ENCODE measurements around the gene COL6A3. TPM values are rescaled to one million over a fixed set of nuclear protein-coding genes. Genes with fewer than 3 reads are reported as not detected.

Gene COL6A3
- total and polyA plus RNA-seq, 2 donors (not counting 1 experiment from before 2014, with no cell fraction given): 0.01 to 0.10 TPM

DNA sequence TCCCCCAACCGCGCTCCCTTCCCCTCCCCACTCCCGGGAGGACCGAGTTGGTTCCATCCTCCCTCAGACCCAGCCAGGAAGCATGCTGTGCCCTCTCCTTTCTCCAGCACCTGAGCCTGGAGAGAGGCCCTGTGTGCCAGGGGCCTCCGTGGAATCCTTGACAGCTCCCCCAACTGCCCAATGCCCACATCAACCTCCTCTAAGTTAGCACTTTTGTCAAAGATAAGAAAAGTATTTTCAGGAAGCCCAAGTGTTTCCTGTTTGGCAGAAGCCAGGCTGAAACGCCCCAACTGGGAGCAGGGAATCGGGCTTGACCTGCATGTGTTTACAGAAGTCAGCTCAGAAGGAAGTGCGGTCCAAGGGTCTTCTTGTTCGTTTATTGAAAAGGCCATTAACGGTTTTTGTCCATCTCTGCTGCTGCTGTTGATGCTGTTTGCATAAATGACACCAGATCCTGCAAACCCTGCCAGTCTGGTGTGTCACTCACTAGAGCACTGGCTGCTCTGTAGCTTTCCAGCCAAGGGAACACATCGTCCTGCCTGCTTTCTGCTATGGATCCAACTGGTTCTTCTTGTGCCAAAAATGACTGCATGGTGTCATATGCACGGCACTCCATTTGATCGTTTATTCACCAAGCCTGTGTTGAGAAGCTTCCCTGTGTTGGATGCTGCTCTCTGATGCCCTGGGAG lies 35.4 kb upstream of the COL6A3 start:
- DNase-seq: no peak
- intact Hi-C loops (cut with micrococcal nuclease): no loop called here
- H3K4me3 ChIP-seq (ENCODE audit: control extremely low read depth in 1 of 5, extremely low read depth in 1 of 5, insufficient read depth in 1 of 5, low read depth in 2 of 5, low read length in 4 of 5): no peak overlapping the region
- no peaks in the 10 kb centered on the region for H3K4me1 Mint-ChIP-seq
- no peak overlapping the region for H3K4me3 Mint-ChIP-seq
- no peaks in the 10 kb centered on the region for H3K9me3 Mint-ChIP-seq (ENCODE audit: insufficient read depth)
- H3K79me2 ChIP-seq (ENCODE audit: control insufficient read depth, insufficient read depth, low read length): no peaks in the 10 kb centered on the region
- no peaks in the 10 kb centered on the region for H4K20me1 ChIP-seq (ENCODE audit: control insufficient read depth, insufficient read depth, low read length, poor library complexity, severe bottlenecking)
- no peak overlapping the region for H3K9ac ChIP-seq (ENCODE audit: low read length)
- H3K36me3 ChIP-seq (replicated peaks in 1 of 2; ENCODE audit: control extremely low read depth in 1 of 2, control insufficient read depth in 1 of 2, extremely low read depth in 1 of 2, insufficient read depth in 2 of 2, low read length in 1 of 2): no peaks in the 10 kb centered on the region
- ATAC-seq (ENCODE audit: low read depth): no peak
- no peak overlapping the region for H3K4me2 ChIP-seq (replicated peaks; ENCODE audit: low read depth, low read length, poor library complexity, severe bottlenecking)
- H3K27ac ChIP-seq (ENCODE audit: low read length in 2 of 2): no peak overlapping the region
- no peak overlapping the region for H2AFZ ChIP-seq (ENCODE audit: insufficient read depth, low read depth, low read length, poor library complexity, severe bottlenecking)
- peaks cover 13% of the 10 kb centered on the region for H3K27me3 Mint-ChIP-seq
- ChIA-PET POLR2A (no interaction called here), CTCF (no interaction called here)
- WGBS (ENCODE audit: insufficient coverage): 20% methylated on average over 13 of the region's 13 CpGs
- no peak for TF ChIP-seq EZH2 (IDR thresholded peaks at IDR 0.05; ENCODE audit: borderline replicate concordance, insufficient read depth, low read depth, low read length, poor library complexity, severe bottlenecking)
- TF ChIP-seq CTCF (IDR thresholded peaks at IDR 0.05): no peak
- H3K27me3 ChIP-seq (replicated peaks in 1 of 4; ENCODE audit: control extremely low read depth in 1 of 4, control insufficient read depth in 3 of 4, insufficient read depth in 4 of 4, low read length in 3 of 4): no peaks in the 10 kb centered on the region
- no peaks in the 10 kb centered on the region for H3K9me3 ChIP-seq (ENCODE audit: control extremely low read depth in 1 of 3, control insufficient read depth in 2 of 3, insufficient read depth in 1 of 3, low read length in 2 of 3)
- H3K27ac Mint-ChIP-seq: no peak overlapping the region
- no peaks in the 10 kb centered on the region for H3K4me1 ChIP-seq (ENCODE audit: control insufficient read depth in 2 of 2, insufficient read depth in 2 of 2, low read length in 2 of 2)

DNA sequence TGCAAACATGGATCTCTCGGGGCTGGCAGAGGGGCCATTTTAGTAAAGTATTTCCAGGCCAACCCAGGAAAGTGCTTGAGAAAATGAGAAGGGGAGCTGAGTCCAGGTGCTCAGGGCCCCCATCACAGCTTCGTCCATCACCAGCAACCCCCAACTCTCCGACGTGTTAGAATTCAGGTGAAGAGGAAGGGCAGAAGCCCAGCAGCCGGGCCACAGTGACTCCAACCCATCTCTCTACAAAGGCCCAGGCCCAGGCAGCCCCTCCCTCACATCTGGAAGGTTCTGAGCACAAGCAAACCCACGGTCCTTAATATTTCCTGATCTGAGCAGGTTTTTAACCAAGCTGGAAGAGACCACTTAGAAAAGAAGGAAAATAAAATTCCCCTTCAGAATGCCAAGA lies 34.7 kb upstream of the COL6A3 start:
- POLR2A ChIA-PET: no interaction called here
- no peak overlapping the region for H3K4me3 Mint-ChIP-seq
- Histone ChIP-seq H3K27me3 (replicated peaks in 1 of 4; ENCODE audit: control extremely low read depth in 1 of 4, control insufficient read depth in 3 of 4, insufficient read depth in 4 of 4, low read length in 3 of 4) (no peaks in the 10 kb centered on the region), H3K4me2 (replicated peaks; ENCODE audit: low read depth, low read length, poor library complexity, severe bottlenecking) (no peak overlapping the region), H3K4me1 (ENCODE audit: control insufficient read depth in 2 of 2, insufficient read depth in 2 of 2, low read length in 2 of 2) (no peaks in the 10 kb centered on the region), H2AFZ (ENCODE audit: insufficient read depth, low read depth, low read length, poor library complexity, severe bottlenecking) (no peak overlapping the region), H3K27ac (ENCODE audit: low read length in 2 of 2) (no peak overlapping the region), H4K20me1 (ENCODE audit: control insufficient read depth, insufficient read depth, low read length, poor library complexity, severe bottlenecking) (no peaks in the 10 kb centered on the region), H3K79me2 (ENCODE audit: control insufficient read depth, insufficient read depth, low read length) (no peaks in the 10 kb centered on the region), H3K4me3 (ENCODE audit: control extremely low read depth in 1 of 5, extremely low read depth in 1 of 5, insufficient read depth in 1 of 5, low read depth in 2 of 5, low read length in 4 of 5) (no peak overlapping the region), H3K9ac (ENCODE audit: low read length) (no peak overlapping the region), H3K36me3 (replicated peaks in 1 of 2; ENCODE audit: control extremely low read depth in 1 of 2, control insufficient read depth in 1 of 2, extremely low read depth in 1 of 2, insufficient read depth in 2 of 2, low read length in 1 of 2) (no peaks in the 10 kb centered on the region), H3K9me3 (ENCODE audit: control extremely low read depth in 1 of 3, control insufficient read depth in 2 of 3, insufficient read depth in 1 of 3, low read length in 2 of 3) (no peaks in the 10 kb centered on the region)
- ATAC-seq (ENCODE audit: low read depth) (no peak), DNase-seq (no peak)
- CTCF ChIA-PET: no interaction called here
- H3K4me1 Mint-ChIP-seq: no peaks in the 10 kb centered on the region
- intact Hi-C loops (cut with micrococcal nuclease): no loop called here
- 100% methylated on average over 1 of the region's 6 CpGs for WGBS (ENCODE audit: insufficient coverage)
- no peak overlapping the region for H3K27ac Mint-ChIP-seq
- no peak for TF ChIP-seq CTCF (IDR thresholded peaks at IDR 0.05)
- TF ChIP-seq EZH2 (IDR thresholded peaks at IDR 0.05; ENCODE audit: borderline replicate concordance, insufficient read depth, low read depth, low read length, poor library complexity, severe bottlenecking): no peak
- H3K27me3 Mint-ChIP-seq: peaks cover 18% of the 10 kb centered on the region
- no peaks in the 10 kb centered on the region for H3K9me3 Mint-ChIP-seq (ENCODE audit: insufficient read depth)
